NCI-H2081 treated with DMSO at 0.1 percent for 48 hours (cell line): ENCODE measurements around the gene EXOC5.

Experiments
- DNase-seq: peaks from one replicate; lab custom pipeline; 2025; lab: John Stamatoyannopoulos, UW

Gene EXOC5, protein sequence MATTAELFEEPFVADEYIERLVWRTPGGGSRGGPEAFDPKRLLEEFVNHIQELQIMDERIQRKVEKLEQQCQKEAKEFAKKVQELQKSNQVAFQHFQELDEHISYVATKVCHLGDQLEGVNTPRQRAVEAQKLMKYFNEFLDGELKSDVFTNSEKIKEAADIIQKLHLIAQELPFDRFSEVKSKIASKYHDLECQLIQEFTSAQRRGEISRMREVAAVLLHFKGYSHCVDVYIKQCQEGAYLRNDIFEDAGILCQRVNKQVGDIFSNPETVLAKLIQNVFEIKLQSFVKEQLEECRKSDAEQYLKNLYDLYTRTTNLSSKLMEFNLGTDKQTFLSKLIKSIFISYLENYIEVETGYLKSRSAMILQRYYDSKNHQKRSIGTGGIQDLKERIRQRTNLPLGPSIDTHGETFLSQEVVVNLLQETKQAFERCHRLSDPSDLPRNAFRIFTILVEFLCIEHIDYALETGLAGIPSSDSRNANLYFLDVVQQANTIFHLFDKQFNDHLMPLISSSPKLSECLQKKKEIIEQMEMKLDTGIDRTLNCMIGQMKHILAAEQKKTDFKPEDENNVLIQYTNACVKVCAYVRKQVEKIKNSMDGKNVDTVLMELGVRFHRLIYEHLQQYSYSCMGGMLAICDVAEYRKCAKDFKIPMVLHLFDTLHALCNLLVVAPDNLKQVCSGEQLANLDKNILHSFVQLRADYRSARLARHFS

DNA sequence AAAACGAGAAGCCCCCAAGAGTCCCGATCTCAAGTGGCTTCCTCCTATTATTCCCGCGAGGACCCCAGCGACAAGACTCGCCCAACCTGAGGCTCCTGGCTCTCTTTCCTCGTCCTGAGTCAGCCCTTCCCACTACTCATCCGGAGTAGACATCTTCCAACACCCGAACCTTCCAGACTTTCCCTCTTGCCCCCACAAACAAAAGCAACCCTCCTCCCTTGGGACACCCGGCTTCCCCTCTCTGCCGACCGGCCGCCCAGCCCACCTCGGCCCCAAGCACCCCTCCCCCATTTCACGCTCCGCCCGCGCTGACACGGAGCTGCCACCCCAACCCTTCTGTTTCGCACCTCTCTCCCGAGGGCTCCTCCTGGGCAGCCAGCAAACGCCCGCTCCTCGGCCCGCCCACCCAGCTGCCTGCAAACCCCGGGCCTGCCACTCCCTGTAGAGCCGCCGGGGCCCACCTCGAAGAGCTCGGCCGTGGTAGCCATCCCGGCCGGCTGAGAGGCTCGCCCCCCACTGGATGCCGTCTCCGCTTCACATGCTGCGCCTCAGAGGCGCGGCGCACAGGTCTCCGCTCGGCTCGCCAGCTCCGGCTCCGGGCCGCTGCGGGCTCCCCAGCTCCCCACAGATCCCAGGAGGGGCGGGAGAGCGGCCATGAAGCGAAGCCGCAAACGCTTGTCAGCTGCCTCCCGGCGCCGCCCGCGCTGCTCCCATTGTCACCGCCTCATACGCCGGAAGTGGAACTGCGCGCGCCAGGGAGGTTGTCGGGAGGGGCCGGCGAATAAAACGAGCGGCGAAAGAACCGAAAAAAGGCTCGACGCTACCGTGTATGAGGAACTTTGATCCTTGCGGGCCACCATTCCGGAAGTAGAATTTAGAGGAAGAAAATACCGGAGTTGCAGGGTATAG lies at the start of gene EXOC5, which contains the start of gene AP5M1:
Gene EXOC5, minus strand, starts transcription at position 745 of the 909 bp plus-strand sequence. Its CDS starts 257 bp downstream, at position 488.
Gene AP5M1, plus strand, starts transcription at position 811 of the 909 bp plus-strand sequence. CDS start 344 bp downstream, outside the sequence.
- peak; percentile 80 for DNase-seq

DNA sequence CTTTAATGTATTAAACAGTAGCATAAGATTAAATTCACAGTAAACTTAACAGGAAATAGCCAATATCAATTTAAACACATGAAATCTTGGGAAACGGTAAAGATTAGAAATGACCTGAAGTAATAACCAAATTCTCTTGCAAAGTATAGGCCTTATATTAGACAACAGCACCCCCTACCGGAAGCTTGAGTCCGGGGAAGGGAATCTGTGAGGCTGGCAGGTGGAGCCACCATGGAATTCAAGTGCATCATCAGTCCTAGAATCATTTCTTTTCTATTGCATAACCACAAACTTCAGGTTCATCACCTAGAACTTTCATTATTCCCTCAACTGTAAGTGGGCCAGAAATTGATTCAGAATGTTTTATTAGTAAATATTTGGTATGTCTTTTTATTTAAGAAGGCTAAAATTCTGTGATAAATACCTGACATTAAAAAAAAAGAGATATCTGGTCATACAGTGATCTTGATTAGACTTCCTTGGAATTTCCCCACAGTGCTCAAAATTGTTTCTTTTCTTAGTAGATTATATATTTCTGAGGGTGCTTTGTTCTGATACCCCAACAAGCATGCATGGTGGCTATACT lies 48.6 kb upstream of the EXOC5 start:
- DNase-seq: no peak

DNA sequence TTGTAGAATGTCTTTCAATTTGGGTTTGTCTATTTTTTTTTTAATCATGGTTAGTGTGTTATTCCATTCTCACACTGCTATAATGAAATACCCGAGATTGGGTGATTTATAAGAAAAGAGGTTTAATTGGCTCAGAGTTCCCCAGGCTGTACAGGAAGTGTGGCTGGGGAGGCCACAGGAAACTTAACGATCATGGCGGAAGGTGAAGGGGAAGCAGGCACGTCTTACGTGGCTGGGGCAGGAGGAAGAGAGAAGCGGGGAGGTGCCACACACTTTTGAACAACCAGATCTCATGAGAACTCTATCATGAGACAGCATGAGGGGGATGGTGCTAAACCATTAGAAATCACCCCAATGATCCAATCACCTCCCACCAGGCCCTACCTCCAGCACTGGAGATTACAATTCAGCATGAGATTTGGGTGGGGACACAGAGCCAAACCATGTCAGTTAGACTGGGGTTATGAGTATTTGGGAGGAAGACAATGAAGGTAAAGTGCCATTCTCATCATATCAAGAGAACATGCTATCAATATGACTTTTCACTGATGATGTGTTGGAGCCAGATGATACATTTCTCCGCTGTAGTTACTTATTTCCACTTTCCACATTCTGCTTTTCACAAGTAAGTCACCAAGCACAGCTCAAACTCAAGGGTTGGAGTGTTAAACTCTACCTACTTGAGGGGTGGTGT lies 45.8 kb upstream of the EXOC5 start:
- DNase-seq: no peak

DNA sequence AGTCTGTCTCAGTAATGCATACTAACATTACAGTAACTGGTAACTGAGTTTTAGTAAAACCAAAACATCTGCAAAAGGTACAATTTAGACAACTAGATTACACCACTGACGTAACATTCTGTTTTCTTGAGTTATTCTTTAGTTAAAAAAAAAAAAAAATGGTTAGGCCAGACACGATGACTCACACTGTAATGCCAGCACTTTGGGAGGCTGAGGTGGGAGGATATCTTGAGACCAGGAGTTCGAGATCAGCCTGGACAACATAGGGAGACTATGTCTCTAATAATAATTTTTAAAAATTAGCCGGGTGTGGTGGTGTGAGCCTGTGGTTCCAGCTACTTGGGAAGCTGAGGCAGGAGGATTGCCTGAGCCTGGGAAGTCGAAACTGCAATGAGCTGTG lies 34.2 kb upstream of the EXOC5 start:
- no peak for DNase-seq

DNA sequence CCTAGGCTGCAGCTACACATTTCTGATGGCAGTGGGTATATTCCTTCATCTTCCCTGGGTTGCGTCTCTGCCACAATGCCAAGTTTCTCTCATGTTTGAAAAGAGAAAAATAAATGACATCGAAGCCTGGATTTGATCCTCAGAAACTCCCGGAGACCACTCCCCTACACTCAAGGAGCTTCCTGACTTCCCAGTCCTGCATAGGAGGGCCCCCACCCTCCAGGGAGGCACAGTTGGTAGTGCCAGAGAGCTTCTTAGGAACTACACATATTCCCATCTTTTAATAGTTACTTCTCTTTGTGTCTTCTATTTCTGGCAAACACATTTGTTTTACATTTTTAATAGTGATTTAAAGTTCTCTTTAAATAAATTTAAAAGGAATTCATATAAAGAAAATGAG lies 30.8 kb upstream of the EXOC5 start:
- DNase-seq: no peak

DNA sequence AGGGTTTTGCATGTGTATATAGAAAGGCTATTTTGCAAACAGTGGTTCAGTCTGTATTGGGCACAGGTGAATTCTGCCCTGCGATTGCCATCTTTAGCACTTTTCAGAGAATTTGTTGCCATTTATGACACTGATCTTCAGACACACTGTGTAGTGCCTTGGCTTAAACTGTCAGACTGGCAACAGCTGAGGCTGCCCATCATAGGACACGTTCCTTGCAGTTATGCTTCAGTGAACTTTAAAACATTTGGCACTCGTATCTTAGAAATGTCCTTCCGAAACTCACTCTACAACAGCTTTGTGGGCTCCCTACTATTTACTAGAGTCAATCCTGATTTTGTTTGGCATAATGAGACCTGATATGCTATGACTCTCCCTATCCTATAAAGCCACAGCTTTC lies 29.1 kb upstream of the EXOC5 start:
- no peak for DNase-seq

DNA sequence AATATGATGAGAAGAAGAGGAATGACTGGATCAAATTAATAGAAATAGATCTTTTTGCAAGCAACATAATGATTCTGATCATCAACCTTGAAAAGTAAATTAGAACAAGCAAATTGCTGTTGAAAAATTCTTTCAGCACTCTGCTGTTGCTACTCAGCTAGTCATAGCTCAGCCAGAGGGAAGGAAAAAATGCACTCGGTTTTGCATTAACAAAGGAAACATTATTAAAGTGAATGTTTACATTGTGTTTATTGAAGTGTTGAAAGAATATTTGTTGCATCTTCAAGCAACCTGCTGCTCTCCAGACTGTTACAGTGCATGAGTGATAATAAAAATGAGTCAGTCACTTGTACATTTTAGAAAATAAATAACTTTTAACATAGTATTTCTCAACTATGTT lies 26.5 kb upstream of the EXOC5 start:
- no peak for DNase-seq

DNA sequence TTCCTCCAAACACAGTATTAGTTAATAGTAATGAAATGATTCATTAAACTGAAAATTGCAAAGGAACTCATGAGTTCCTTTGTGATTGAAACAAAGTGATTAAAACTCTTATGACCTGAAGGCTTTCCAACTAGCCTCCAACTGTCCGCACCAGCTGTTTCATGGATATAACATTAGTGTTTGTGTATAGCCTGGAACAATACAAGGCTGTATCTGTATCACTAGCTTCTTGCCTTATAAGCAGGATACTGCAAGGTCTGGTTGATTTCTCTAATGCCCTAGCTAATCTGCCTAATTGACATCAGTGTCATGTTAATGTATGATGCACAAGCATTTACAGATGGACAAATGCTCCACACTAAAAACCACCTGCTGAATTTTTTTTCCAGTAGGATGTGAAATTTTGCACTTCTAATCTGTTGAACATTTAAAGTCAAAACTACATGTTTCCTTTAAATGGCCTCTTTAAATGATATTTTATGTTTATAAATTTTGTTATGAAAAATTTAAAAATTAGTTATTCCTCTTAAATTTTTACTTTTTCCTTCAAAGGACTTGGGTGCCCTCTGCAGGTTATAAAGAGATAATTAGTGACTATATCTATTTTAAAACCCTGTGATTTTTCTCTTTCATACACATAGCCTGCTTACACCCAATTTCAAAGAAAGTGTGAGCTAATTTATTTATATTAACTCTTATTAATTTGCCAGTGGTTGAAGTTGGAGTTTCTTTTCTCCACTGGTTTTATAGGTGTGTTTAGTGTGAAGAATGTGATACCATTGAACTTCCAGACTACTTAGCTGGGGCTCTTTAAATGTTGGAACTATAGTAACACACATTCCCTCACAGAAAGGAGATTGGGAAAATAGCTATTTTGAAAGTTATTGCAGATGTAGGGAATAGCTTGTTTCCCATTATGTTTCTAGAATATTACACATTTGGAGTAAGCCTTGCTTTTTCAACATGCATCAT lies 25.4 kb upstream of the EXOC5 start:
- DNase-seq: no peak

DNA sequence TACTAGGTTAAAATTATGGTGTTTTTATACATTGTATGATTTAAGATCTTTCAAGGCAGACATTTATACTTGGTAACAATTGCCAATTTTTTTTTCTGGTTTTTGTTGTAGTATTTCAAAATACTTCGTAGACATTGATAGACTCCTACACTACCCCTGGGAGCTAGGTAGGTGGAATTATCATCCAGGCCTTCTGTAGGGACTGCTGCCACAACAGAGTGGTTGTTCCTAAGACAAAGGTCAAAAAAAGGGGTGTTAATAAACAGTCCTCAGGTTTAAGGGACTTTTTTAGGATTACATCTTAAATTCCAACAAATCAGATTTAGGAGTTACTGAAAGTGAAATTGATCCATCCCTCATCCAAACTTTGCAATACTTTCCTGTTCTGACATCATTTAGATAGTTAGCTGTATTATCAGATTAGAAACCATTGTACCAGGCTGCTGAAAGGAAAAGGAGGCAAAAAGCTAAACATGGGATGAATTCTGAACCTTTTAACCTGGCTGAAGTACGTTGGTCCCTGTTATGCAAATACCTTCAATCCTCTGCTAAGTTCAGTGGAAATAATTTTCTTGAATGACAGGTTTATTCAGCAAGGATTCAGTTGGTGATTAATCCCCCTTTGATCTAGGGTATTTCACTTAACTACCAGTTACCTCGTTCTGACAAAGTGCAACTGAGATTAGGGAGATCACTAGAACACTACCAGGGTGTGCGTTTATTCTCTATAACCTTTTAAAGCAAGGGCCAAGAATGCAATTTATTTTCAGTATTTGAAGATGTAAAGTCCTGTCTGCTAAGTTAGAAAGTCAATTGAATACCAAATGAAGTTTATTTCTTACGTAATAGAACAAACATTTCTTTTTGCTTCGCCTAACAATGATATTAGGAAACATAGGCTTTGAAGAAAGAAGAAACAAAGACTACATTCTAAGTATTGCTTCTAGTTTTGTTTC lies 23.3 kb upstream of the EXOC5 start:
- no peak for DNase-seq

DNA sequence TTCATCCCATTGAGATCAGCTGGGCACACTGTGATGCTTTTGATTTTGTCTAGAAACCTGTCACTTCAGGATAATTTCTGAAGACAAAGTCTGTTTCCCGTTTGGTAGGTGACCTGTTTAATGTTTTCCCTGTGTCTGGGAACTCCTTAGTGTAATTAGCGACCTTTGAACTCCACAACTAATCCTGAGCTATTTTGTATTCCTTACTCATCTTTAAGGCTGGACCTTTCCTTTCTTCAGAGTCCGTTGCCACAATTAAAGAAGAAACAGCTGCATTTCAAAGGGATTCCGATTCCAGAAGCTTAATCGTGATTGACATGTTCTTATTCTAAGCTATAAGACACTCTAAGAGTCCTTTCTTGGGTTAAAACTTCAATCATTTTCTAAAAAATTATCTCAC lies 22.0 kb upstream of the EXOC5 start:
- no peak for DNase-seq

DNA sequence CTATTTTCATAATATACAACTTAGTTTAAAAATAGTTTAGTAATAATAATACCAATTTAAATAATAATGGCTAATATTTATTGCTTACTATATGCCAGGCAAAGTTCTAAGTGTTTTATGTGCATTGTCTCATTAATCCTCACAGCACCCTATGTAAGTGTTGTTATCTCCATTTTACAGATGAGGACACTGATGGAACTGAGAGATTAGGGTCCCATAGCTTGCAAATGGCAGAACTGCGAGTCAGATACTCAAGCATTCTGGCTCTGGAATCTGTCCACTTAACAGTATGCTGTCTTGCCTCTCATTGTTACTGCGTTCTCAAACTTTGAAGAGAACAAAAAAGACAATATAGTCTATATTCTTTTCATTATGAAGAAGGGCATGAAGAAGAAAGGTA lies 19.0 kb upstream of the EXOC5 start:
- DNase-seq: no peak

DNA sequence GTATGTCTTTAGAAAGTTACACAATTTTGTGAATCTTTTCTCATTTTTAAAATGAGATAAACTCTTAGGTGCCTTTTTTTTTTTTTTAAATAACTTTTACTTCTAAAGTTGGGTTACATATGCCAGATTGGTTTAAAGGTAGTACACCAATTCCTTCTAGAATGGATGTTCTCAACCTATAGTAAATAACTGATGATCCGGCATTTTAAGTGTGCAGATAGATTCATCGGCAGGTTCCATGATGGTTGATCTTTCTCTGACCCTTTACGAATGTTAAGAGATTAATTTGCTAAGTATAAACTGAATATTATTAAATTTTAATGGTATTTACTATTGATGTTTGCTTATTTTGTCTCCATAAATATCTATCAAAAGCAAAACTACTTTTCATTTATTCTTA lies 8.4 kb upstream of the EXOC5 start:
- no peak for DNase-seq

DNA sequence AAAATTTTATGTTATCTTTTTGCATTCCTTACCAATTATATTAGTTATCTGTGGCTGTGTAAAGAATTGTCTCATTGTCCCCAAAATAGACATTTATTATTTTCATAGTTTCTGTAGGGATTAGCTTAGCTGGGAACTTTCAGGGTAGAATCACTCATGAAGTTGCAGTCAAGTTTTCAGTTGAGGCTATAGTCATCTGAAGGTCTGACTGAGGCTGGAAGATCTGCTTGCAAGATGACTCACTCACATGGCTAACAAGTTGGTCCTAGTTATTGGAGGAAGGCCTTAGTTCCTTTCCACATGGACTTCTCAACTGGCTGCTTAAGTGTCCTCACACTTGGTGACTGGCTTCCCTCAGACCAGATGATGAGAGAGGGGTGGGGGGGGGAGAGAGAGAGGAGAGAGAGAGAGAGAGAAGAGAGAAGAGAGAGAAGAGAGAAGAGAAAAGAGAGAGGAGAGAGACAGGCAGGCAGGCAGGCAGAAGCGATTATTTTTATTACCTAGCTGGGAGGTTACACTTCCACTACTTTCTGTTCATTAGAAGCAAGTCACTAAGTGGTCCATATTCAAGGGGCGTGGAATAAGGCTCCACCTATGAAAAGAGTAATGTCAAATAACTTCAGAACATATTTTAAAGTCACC lies 6.4 kb upstream of the EXOC5 start:
- no peak for DNase-seq

DNA sequence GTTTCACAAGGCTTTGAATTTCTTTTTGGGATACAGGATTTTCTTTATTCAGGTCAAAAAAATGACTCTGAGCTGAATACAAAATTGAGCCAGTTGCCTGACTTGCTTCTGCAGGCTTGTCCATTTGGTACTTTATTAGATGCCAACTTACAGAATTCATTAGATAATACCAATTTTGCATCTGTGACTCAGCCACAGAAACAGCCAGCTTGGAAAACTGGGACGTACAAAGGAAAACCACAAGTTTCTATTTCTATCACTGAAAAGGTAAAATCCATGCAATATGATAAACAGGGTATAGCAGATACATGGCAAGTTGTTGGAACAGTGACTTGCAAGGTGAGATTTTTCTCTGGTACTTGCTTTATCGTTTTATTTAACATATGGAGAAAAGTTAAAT lies 5.8 kb upstream of the EXOC5 start:
- no peak for DNase-seq

DNA sequence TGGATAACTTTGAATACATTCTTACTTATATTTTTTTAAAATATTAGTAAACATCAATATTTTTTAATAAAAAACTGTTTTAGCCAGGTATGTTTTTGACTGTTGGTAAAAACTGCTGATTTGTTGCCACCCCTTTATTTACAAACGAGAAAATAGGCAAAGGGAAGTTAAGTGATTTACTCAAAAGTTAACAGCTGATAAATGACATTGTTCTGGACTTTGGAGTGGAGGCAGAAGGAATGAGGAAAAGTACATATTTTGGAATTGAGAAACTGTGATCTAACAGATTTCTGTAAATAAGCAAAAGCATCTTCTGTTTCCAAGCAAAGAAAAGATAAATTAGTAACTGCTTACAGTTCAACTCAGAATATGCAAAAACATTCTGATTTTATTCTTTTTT lies 4.5 kb upstream of the EXOC5 start:
- DNase-seq: no peak

DNA sequence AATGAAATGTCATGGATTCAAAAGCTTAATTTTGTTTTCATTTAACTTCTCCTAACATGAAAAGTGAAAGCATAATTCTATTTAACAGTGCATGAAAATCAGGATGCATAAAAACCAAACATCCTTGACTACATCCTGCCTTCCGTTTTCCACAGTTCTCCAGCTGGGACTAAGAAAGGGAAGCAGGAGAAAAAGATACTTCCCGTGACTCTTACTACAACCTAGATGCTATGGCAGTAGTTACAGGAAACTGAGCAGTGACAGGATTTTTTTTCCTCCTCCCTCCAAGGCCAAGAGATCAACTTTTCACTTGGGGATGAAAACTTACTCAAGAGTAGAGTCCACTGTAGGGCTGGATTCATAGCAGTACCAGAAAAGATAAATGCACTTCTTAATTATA lies 2.6 kb downstream of the EXOC5 start:
- no peak for DNase-seq

DNA sequence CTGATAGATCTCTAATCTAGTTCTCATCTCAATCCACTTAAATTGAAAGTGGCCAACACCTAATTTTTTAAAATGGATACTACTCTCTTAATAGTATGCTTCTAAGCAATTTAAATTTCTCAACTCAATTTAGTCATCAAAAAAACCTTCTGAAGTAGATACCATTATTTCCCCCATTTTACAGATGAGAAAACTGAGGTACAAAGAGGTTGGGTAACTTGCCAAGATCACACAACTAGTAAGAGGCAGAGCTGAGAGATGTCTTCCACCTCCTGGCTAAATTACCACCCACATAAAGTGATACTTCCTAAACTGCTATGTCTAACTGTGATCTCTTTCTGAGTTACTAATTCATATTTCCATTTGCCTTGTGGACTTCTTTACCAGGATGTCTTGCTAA lies 6.6 kb downstream of the EXOC5 start:
- no peak for DNase-seq

DNA sequence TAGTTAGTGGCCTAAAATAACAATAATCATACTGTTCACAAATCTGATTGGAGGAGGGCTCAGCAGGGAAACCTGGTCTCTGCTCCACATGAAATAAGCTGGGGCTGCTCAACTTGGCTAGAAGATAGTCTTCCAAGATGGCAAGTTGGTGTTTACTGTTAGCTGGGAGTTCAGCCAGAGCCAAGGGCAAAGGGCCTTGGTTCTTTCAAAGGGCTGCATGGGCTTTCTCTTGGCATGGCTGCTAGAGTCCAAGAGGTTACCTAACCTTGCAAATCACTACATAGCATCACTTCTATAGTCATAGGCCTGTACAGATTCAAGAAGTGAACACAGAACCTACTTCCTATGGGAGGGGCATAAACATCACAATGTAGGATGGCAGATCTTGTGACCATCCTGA lies 7.1 kb downstream of the EXOC5 start:
- no peak for DNase-seq

DNA sequence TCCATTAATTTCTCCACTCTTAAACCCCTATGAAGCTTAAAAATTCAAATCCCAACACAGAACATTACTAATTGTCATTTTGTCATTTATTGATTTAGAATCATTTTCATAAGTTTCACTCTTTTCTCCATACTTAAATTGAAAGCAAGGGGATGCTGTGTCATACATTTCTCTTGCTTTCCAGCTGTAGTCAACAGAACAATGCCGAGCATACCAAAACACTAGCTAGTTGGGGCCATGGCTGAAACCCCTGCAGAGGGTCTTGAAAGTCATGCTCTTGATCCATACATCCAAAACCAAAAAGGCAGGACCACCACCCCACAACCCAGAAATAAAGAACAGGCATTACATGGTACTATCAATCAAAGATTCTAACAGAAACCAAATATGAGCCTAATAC lies 9.0 kb downstream of the EXOC5 start:
- DNase-seq: no peak
